Type B pancreatic cell (in vitro differentiated cells): ENCODE results near the gene CD72. TPM values are rescaled to one million over a fixed set of nuclear protein-coding genes. Genes with fewer than 3 reads are reported as not detected.

Experiments used
- DNase-seq: peaks from one replicate; pipeline ENCODE4 v3.0.0; 2021; ENCODE audit warnings: mixed read lengths; ENCODE audit not compliant: unreplicated experiment; ENCODE audit errors: extremely low spot score
- H3K27ac Mint-ChIP-seq: 2 replicates; pipeline ENCODE4 v1.8.0; 2021; ENCODE audit warnings: mild to moderate bottlenecking, mixed read lengths
- H3K27me3 Mint-ChIP-seq: 2 replicates; pipeline ENCODE4 v1.8.0; 2021; ENCODE audit warnings: mixed read lengths
- H3K36me3 Mint-ChIP-seq: 2 replicates; pipeline ENCODE4 v1.8.0; 2021; ENCODE audit warnings: mixed read lengths
- H3K4me1 Mint-ChIP-seq: one replicate; pipeline ENCODE4 v1.8.0; 2021; ENCODE audit warnings: mixed read lengths; ENCODE audit not compliant: unreplicated experiment
- H3K4me3 Mint-ChIP-seq: 2 replicates; pipeline ENCODE4 v1.8.0; 2021; ENCODE audit warnings: mild to moderate bottlenecking, mixed read lengths
- H3K9me3 Mint-ChIP-seq: 2 replicates; pipeline ENCODE4 v1.8.0; 2021; ENCODE audit warnings: mixed read lengths
- CTCF ChIP-seq: fragments of 200-600 bp; sonication (generic); conservative IDR thresholded peaks from 2 replicates; pipeline ENCODE4 v1.5.0; 2021; ENCODE audit warnings: antibody characterized with exemption, mild to moderate bottlenecking
- total RNA-seq: library from RNA; stranded (reverse); gene quantifications from 2 replicates; pipeline ENCODE4 v1.2.1, GENCODE V29; 2021; ENCODE audit warnings: low replicate concordance

The CD72 gene
- total RNA-seq, 1 donor from 2014 or later: 2.8 TPM

- H3K4me1 Mint-ChIP-seq: peaks cover 51% of the 10 kb centered on the region
- peaks cover 6% of the 10 kb centered on the region for H3K27me3 Mint-ChIP-seq
- no peak for TF ChIP-seq CTCF
- no peaks in the 10 kb centered on the region for H3K9me3 Mint-ChIP-seq
- DNase-seq: no peak
- peak overlapping the region; percentile 86 for H3K4me3 Mint-ChIP-seq
- peak overlapping the region; percentile 99 for H3K27ac Mint-ChIP-seq
- peaks cover 12% of the 10 kb centered on the region for H3K36me3 Mint-ChIP-seq
These were observed 40.7 kb upstream of the CD72 start for GRCh38 chr9:35658968-35659220.

- Mint-ChIP-seq H3K4me1 (peaks cover 50% of the 10 kb centered on the region), H3K36me3 (peaks cover 12% of the 10 kb centered on the region), H3K27me3 (peaks cover 6% of the 10 kb centered on the region), H3K9me3 (no peaks in the 10 kb centered on the region), H3K4me3 (peak within 1 kb of the TSS; percentile 86), H3K27ac (peak within 1 kb of the TSS; percentile 99)
- DNase-seq: peak; percentile 92
- peak; percentile 95 for TF ChIP-seq CTCF
These were observed 40.1 kb upstream of the CD72 start, which contains the start of gene CCDC107 for GRCh38 chr9:35658137-35658967. TSS of gene CCDC107 (plus strand) at chr9:35658292. CDS start at chr9:35658380, 88 bp downstream.

- peak; percentile 67 for TF ChIP-seq CTCF
- Mint-ChIP-seq H3K4me3 (peak within 1 kb of the TSS; percentile 86), H3K36me3 (peaks cover 12% of the 10 kb centered on the region), H3K27me3 (peaks cover 6% of the 10 kb centered on the region), H3K27ac (peak within 1 kb of the TSS; percentile 99), H3K4me1 (peaks cover 48% of the 10 kb centered on the region), H3K9me3 (no peaks in the 10 kb centered on the region)
- DNase-seq: peak; percentile 98
These were observed 39.4 kb upstream of the CD72 start, which contains the start of gene RMRP for GRCh38 chr9:35657546-35658136. TSS of gene RMRP (minus strand) at chr9:35658019.

- no peak for DNase-seq
- Mint-ChIP-seq H3K27me3 (peaks cover 6% of the 10 kb centered on the region), H3K4me3 (peak overlapping the region; percentile 86), H3K27ac (peak overlapping the region; percentile 99), H3K36me3 (peaks cover 12% of the 10 kb centered on the region), H3K9me3 (no peaks in the 10 kb centered on the region), H3K4me1 (peaks cover 42% of the 10 kb centered on the region)
- no peak for TF ChIP-seq CTCF
These were observed 38.8 kb upstream of the CD72 start for GRCh38 chr9:35656831-35657545.

DNA sequence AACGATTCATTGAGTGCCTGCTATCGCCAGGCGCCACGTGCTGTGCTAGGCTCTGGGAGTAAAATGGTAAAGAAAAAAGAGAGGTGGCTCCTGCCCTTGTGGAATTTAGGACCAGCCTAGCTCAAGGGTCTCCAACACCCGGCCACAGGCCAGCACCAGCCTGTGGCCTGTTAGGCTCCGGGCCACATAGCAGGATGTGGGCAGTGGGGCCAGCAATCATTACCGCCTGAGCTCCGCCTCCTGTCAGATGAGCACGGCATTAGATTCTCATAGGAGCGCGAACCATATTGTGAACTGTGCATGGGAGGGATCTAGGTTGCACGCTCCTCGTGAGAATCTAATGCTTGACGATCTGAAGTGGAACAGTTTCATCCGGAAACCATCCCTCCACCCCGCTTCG lies 38.1 kb upstream of the CD72 start:
- Mint-ChIP-seq H3K4me1 (peaks cover 39% of the 10 kb centered on the region), H3K27ac (peak overlapping the region; percentile 99), H3K36me3 (peaks cover 12% of the 10 kb centered on the region), H3K4me3 (peak overlapping the region; percentile 86), H3K27me3 (peaks cover 6% of the 10 kb centered on the region), H3K9me3 (no peaks in the 10 kb centered on the region)
- DNase-seq: no peak
- no peak for TF ChIP-seq CTCF
